Left hindlimb (tissue), 1 donor: ENCODE measurements around the gene PRELP.
"Not testable (repeated sequence)": the region's sequence is repeated elsewhere in the genome, so short reads cannot be mapped to it uniquely, and the experiment has no call there.

Experiments used
- DNase-seq: peaks from one replicate; pipeline ENCODE4 v3.0.0-alpha.2; 2018

The PRELP gene

DNA sequence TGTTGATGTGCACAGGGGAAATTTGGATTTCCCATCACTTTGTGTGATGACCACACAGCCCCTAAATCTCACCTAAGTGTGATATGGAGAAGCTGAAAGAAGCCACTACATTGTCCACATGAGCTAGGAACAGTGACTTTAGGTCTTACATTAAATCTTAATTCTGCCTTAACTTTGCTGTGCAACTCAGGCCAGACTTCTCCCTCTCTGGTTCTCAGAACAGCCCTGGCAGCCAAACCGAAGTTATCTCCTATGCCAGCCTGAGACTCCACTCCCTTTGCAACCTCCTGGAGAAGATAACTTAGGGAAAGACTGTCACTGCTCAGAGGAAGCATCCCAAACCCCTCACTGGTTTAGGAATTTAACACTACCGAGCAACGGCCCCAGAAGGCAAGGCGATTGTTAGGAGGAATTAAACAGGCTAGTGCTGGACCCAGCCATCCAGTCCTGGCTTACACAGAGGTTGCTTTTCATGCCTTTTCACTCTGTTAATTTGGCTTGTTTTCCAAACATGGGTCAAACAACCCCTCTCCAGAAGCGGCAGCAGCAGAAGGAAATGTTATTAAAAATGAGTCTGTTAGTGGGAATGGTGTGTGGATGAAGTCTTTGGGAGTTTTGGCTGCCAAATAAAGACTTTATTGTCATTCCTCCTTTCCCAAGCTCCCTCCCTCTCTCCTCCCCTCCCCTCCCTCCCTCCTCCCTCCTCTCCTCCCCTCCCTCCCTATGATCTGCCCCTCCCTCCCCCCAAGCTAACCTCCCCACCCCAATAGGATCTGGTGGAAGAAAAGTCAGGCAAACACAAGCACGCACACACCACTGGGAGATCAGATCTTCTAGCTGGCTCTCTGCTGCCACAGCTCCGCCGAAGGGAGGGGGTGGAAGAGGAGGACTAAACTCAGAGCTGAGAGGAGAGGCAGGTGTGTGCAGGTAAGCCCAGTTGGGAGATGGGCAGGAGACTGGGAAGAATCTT, at the start of gene PRELP:
Gene PRELP (plus strand): TSS at position 795 of the 970 bp plus-strand sequence. CDS start 7,379 bp downstream, outside the sequence.
- DNase-seq, result peak; percentile 77

- no peak for DNase-seq
These were observed 49.2 kb upstream of the PRELP start for GRCh38 chr1:203426366-203426765.

- no peak for DNase-seq
These were observed 48.7 kb upstream of the PRELP start for GRCh38 chr1:203426870-203427269.

DNA sequence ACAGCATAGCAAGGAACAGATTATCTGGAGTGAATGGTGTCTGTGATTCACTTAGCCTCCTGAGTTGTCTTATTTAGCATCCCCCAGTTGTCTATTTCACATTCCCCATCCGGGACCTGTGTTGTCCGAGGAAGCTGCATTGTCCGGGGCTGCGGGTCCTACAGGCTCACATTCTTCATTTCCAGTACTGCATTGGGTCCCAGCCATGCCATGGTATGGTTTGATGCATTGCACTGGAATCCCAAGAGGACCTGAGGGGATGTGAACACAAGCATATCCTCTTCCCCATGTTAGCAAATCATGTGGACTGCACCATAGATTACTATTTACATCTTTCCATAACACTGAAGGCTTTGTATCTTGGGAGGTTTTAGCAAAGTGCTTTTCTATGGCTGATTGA, 48.2 kb upstream of the PRELP start:
- no peak for DNase-seq

- no peak for DNase-seq
These were observed 46.5 kb upstream of the PRELP start for GRCh38 chr1:203428981-203429599.

GRCh38 chr1:203435615-203436014, 40.0 kb upstream of the PRELP start:
- no peak for DNase-seq

DNA sequence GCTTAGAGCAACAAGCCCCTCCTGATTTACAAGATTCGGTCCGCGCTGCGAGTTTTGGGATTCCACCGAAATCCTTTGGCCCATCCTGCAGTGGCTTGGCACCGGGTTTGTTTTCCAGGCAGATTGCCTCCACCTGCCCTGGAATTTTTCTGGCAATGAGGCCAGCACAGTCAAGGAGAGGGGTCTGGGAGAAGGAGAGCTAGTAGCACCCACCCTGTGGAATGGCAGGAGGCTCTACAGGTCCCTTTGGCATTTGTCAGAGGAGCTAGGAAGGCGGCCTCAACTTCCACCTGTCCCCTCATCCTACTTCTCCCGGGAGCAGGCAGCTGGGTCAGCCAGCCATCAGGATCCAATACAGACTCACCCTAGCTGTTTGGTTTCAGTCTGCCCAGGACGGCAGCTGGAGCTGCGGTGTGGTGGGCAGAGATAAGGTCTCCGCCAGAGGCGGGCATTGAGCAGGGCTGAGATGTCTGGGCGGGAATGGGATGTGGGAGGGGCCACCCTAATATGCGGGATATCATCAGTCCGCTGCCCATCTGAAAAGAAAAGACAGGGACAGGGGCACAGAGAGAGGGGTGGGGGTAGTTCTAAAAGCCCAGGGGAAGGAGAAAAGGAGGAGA, 37.8 kb upstream of the PRELP start:
- DNase-seq, result no peak

DNA sequence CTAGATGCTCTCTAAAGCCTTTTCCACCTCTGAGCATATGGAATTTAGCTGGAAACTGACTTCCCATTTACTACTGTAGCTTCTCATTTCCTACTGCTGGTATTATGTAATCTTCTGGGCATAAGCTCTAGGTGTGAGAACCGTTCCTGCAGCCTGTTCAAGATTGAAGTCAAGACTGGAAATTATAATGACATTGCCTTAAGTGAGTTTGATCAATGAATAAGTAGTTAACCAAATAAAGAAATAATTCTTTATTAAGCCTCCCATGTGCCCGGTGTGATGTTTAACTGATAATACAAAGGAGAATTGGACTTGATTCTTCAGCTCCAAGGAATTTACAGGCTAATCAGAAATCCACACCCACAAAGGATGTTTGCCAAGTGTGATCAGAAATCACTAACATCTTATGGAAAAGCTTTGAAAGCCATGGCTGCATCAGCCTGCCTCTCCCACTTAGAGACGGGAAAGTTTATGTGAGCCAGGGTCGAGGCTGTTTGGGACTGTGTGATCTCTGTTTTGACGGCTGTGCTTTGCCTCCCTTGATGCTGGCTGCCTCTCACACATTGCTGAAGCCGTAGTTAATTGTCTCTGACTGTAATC, 36.4 kb upstream of the PRELP start:
- DNase-seq, result no peak

DNA sequence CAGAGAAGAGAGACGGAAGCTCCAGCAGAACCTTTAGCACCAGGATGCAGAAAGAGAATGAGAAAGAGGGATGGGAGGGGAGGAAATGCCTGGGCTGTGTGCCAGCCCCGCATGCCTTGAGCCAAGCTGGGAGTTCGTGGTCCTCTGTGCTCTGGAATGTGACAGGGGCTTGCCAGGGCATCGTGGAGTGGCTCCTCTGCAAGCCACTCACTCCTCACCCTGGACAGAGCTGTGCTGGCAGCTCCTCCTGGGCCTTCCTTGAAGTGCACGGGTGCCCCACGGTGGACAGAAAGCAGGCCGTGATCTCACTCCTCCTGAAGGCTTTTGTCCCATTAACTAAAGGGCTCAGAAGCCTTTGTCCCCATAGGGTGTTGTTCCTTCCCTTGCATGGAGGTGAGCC, 34.8 kb upstream of the PRELP start:
- DNase-seq, result peak; percentile 85

DNA sequence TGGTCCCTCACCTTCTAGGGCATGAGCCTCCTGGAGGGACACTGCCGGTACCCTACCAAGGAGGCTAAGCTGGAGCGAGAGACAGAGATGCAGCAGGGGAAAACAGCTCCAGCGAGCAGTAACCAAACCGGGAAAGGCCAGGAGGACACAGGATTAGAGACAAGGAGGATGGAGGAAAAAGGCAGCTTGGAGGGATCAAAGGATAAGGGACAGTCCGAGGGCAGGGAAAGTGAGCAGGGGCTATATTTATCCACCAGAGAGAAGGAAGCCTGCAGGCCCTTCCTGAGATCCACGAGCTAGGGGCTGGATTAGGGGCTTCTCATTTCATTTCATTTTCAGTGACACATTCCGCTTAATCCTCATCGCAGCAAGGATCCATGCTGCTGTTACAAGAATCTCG, 33.8 kb upstream of the PRELP start:
- no peak for DNase-seq

DNA sequence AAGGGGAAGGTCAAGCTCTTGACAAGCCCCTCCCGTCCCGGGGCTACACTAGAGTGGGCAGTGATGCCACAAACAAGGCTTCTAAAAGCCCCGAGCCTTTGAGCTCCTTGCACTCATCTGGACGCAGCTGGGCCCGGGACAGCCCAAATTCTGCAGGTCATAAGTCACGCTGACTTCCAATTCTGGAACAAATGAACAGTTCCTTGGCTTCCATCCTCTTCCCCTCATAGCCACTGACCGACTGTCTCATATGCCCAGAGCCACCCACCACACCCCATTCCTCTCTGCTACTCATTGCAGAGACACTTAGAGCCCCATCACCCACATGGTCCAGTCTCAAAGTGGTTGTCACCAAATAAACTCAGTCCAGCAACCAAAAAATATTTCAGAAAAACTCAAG, 32.8 kb upstream of the PRELP start:
- DNase-seq, result no peak

DNA sequence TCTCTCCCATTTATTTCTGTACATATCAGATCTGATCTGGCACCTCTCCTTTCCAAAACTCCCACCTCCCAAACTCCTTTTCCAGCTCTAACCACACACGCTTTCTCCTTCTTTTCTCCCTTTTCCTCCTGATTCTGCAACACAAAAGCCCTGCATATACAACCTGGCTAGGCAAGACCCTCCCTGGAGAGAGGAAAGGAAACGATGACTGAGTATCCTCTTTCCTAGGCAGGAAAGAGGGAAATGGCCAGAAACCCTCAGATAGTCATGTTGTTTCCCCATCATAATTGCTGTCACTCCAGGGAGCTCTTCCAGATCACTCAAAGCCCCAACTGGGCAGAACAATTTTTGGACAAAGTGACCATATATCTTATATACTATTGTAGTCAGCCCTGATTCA, 32.3 kb upstream of the PRELP start:
- DNase-seq, result no peak

DNA sequence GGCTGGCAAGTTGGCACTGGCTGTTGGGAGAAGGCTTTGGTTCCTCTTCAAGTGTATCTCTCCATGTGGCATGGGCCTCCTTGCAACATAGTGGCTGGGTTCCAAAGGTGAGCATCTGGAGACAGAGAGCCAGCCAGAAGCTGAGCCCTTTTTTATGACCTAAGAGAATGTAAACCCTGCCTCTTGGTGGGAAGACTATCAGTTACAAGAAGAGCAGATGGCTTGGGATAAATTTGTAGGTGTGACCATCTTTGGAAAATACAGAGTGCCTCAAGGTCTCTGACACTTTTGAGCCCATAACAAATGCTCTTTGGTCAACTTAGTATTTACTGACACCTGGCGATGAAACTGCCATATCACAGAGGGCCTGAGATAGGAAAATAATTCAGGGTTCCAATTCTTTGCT, 31.4 kb upstream of the PRELP start:
- no peak for DNase-seq

DNA sequence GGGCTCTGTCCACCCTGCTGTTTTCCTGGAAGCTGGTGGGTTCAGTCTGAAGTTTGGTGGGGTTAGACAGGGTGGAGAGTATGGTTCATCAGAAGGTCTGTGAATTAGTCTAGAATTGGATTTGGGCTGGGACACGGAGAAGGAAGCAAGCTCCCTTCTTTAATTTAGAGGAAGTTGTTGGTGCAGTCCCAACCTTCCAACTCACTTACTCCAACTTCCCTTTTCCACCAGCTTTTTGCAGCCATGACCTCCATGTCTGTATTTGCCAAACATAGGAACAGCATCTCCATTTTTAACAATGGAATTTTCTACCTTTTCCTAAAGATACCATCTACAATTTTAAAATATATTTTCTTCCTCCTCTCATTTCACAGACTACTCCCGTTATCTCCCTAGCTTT, 28.5 kb upstream of the PRELP start:
- no peak for DNase-seq

DNA sequence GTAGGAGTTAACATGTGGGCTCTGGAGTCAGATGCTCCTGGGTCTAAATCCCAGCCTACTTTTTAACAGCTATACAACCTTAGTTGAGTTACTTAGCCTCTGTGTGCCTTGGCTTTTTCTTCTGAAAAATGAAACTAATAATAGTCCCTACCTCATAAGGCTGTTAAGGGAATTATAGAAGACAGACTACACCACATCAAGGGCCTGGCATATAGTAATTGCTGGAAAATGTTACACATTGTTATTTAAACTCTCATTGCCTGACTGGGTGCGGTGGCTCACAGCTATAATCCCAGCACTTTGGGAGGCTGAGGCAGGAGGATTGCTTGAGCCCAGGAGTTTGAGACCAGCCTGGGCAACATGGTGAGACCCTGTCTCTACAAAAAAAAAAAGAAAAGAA, 28.0 kb upstream of the PRELP start:
- not testable (repeated sequence) for DNase-seq

GRCh38 chr1:203448521-203449061, 27.0 kb upstream of the PRELP start:
- no peak for DNase-seq

- no peak for DNase-seq
These were observed 25.6 kb upstream of the PRELP start for GRCh38 chr1:203450001-203450400.

DNA sequence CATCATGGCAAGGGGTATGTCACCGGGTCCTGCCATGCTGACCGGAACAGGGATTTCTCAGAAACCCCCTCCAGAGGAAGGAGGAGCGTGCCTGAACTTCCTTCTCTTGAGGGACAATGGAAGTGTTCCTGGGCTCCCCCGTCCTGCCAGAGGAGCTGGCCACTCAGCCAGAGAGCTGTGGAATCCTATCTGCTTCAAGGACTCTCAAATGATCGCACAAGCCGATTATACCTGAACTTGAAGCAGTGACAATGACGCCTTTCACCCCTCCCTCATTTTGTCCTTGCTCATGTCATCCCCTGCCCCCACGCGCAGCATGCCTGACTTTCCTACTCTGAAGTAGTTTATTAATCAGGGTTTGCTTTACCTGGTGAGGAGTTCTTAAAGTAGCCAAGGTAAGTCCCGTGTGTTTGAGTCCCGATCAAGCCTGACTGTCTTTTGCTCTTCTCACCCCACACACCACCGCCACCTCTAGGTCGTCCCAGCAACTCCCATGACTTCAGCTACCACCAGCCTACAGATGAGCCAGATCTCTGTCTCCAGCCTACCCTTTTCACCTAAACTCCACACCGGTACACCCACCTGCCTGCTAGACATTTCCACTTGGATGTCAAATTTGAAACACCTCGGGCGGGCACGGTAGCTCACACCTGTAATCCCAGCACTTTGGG, 25.0 kb upstream of the PRELP start:
- DNase-seq, result no peak

DNA sequence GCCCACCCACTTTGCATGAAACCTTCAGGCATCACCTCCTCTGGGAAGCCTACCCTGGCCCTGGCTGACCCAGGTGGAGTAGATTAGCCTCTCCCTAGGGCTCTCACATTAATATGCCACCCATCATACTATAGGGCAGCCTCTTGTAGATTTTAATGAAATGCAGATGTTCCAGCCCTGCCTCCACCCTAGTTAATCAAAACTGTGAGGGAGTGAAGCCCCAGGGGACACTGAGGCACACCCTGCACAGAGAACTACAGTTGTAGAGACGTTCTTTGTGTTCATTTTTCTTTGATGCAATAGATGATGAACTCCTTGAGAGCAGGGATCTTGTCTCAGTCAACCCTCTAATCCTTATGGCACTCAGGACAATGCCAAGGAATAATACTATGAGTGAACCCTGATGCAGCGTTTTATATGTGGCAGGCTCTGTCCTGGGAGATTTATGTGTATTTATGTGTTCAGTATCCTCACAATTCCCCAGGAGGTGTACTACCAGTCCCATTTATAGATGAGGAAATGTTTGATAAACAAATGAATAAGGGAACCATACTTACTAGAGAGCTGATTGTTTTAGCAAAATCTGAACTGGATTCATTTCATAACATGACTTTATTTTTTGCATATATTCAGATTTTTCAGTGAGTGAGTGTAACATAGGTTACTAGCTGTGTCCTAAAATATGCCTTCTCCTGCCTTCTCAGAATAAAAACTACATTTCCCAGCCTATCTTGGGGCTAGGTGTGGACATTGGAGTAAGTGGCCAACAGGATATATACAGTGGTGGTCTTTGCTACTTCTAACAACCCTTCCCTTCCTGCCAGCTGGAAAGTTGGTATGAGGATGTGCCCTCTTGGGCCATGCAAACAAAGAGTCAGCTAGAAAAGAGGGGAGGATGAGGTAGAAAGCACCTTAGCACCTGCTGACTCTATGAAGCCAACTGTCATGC, 23.5 kb upstream of the PRELP start:
- DNase-seq, result no peak

GRCh38 chr1:203453016-203453415, 22.6 kb upstream of the PRELP start:
- no peak for DNase-seq

GRCh38 chr1:203453616-203454015, 22.0 kb upstream of the PRELP start:
- no peak for DNase-seq
